Adrenal gland (tissue), 5 donors: ENCODE measurements around the gene LRRC8D.
"Not testable (repeated sequence)": the region's sequence is repeated elsewhere in the genome, so short reads cannot be mapped to it uniquely, and the experiment has no call there.

Experiments
- POLR2A ChIP-seq, 2 donors: fragments of 450-650 bp; IDR thresholded peaks; one replicate each; pipeline ENCODE4 v1.6.1; 2017; ENCODE audit warnings: antibody characterized with exemption in 2 of 2, mild to moderate bottlenecking in 2 of 2, moderate library complexity in 1 of 2
- TF ChIP-seq, protein P1 (sequence below), 6 experiments: fragments of 450-650 bp in 4 of 6; fragments of 200-600 bp in 2 of 6; sonication (generic) in 1 of 6; IDR thresholded peaks; 1 replicate in 5 of 6; 2 replicates in 1 of 6; pipeline versions ENCODE4 v1.5.1 to v1.8.0; 2016 to 2021; ENCODE audit warnings: antibody characterized with exemption in 6 of 6, mild to moderate bottlenecking in 2 of 6, moderate library complexity in 1 of 6
- donor health status: DM: no; HTN: no; CAD: no.

DNA sequence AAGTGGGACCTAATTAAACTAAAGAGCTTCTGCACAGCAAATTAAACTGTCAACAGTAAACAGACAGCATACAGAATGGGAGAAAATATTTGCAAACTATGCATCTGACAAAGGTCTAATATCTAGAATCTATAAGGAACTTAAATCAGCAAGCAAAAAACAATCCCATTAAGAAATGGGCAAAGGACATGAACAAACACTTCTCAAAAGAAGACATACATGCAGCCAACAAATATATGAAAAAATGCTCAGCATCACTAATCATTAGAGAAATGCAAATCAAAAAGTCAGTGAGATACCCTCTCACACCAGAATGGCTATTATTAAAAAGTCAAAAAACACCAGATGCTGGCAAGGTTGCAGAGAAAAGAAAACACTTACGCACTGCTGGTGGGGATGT, 103.2 kb downstream of the LRRC8D start:
- TF ChIP-seq, protein P1, sequence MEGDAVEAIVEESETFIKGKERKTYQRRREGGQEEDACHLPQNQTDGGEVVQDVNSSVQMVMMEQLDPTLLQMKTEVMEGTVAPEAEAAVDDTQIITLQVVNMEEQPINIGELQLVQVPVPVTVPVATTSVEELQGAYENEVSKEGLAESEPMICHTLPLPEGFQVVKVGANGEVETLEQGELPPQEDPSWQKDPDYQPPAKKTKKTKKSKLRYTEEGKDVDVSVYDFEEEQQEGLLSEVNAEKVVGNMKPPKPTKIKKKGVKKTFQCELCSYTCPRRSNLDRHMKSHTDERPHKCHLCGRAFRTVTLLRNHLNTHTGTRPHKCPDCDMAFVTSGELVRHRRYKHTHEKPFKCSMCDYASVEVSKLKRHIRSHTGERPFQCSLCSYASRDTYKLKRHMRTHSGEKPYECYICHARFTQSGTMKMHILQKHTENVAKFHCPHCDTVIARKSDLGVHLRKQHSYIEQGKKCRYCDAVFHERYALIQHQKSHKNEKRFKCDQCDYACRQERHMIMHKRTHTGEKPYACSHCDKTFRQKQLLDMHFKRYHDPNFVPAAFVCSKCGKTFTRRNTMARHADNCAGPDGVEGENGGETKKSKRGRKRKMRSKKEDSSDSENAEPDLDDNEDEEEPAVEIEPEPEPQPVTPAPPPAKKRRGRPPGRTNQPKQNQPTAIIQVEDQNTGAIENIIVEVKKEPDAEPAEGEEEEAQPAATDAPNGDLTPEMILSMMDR (IDR thresholded peaks at IDR 0.05), result not testable (repeated sequence)
- not testable (repeated sequence) for TF ChIP-seq POLR2A (IDR thresholded peaks at IDR 0.05)
